ENCODE measurements around the gene OR11A1.
"Not testable (repeated sequence)": the region's sequence is repeated elsewhere in the genome, so short reads cannot be mapped to it uniquely, and the experiment has no call there.

OR11A1 gene

GRCh38 chr6:29461021-29461814 lies 4.3 kb upstream of the OR11A1 start:
- DNase-seq (ENCODE audit: insufficient read length, low spot score) (no peak), FAIRE-seq (no peak)
- TF ChIP-seq POLR2A (IDR thresholded peaks at IDR 0.05; ENCODE audit: low read depth, low read length): no peak

DNA sequence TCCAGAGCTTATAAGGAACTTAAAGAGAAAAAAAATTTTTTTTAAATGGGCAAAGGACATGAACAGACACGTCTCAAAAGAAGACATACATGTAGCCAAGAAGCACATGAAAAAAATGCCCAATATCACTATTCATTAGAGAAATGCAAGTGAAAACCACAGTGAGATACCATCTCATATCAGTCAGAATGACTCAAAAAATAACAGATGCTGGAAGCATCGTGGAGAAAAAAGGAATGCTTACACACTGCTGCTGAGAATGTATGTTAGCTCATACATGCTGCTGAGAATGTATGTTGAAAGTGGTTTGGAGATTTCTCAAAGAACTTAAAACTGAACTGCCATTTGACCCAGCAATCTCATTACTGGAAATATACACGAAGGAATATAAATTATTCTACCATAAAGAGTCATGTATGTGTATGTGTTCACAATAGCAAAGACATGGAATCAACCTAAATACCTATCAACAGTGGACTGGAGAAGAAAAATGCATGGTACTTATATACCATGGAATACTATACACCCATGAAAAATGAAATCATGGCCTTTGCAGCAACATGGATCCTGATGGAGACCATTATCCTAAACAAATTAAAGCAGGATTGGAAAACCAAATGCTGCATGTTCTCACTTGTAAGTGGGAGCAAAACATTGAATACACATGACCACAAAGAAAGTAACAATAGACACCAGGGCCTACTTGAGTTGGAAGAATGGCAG lies 5.2 kb downstream of the OR11A1 start:
- DNase-seq (ENCODE audit: insufficient read length, low spot score) (no peak), FAIRE-seq (no peak)
- TF ChIP-seq POLR2A (IDR thresholded peaks at IDR 0.05; ENCODE audit: low read depth, low read length): no peak

- no peak for FAIRE-seq
- no peak for TF ChIP-seq POLR2A (IDR thresholded peaks at IDR 0.05; ENCODE audit: low read depth, low read length)
- DNase-seq (ENCODE audit: insufficient read length, low spot score): peak; percentile 19
These were observed 9.2 kb downstream of the OR11A1 start for GRCh38 chr6:29447670-29448069.

- not testable (repeated sequence) for FAIRE-seq; DNase-seq (ENCODE audit: insufficient read length, low spot score)
These were observed 12.8 kb downstream of the OR11A1 start for GRCh38 chr6:29444031-29444430.

DNA sequence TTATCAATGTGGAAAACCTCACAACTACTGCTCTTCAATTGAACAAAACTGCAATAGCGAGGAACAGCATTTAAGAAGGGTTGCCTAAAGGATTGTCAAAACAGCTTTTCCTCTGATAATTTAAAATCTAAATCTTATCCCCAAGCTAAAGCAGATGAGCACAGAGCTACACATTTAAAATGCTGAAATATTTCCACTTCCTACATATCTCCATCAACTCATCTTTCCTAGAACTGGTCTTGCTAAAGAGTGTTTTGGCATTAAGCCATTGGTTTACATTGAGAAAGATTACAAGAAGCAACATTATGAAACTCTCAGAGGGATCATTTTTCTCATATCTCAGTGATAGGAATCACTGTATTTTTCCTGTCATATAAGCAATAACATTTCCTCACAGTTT lies 14.2 kb downstream of the OR11A1 start:
- TF ChIP-seq POLR2A (IDR thresholded peaks at IDR 0.05; ENCODE audit: low read depth, low read length): no peak
- FAIRE-seq (no peak), DNase-seq (ENCODE audit: insufficient read length, low spot score) (no peak)

GRCh38 chr6:29439006-29439405 lies 17.9 kb downstream of the OR11A1 start, which contains the start of gene OR10C1:
Gene OR10C1, plus strand, starts transcription at chr6:29439306. Its CDS starts 710 bp downstream, at chr6:29440016.
- no peak for TF ChIP-seq POLR2A (IDR thresholded peaks at IDR 0.05; ENCODE audit: low read depth, low read length)
- no peak for FAIRE-seq
- no peak for DNase-seq (ENCODE audit: insufficient read length, low spot score)

DNA sequence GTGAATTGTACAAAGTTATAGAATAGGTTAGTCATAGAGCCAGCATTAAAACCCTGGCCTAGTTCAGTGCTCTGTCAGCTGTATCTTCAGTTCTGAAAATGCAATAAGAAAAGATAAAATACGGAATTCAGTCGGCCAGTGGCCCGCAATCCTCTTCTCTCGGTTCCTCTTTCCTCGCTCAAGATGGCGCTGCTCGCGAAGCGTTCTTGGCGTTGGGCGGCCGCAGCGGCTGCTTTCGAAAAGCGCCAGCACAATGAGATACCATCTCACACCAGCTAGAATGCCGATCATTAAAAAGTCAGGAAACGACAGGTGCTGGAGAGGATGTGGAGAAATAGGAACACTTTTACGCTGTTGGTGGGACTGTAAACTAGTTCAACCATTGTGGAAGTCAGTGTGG lies 20.1 kb downstream of the OR11A1 start:
- FAIRE-seq; DNase-seq (ENCODE audit: insufficient read length, low spot score): not testable (repeated sequence)

GRCh38 chr6:29426654-29427053 lies 30.2 kb downstream of the OR11A1 start:
- FAIRE-seq (no peak), DNase-seq (ENCODE audit: insufficient read length, low spot score) (no peak)
- TF ChIP-seq POLR2A (IDR thresholded peaks at IDR 0.05; ENCODE audit: low read depth, low read length): no peak

DNA sequence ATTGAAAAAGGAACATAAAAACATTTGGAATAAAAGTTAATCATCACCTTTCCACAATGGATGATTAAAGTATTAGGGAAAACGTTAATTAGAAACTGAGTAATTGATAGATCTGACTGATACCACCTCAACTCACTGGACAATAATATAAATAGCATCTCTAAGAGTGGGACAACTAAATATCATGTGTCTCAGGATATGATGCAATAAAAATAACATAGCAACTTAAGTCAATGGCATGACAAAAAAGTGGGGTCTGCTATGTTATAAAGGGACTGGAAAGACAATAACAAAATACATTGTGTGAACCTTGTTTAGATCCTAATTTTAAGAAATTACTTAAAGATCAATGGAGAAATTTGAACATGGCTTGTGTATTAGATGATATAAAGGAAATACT lies 31.8 kb downstream of the OR11A1 start:
- no peak for TF ChIP-seq POLR2A (IDR thresholded peaks at IDR 0.05; ENCODE audit: low read depth, low read length)
- FAIRE-seq (no peak), DNase-seq (ENCODE audit: insufficient read length, low spot score) (no peak)

DNA sequence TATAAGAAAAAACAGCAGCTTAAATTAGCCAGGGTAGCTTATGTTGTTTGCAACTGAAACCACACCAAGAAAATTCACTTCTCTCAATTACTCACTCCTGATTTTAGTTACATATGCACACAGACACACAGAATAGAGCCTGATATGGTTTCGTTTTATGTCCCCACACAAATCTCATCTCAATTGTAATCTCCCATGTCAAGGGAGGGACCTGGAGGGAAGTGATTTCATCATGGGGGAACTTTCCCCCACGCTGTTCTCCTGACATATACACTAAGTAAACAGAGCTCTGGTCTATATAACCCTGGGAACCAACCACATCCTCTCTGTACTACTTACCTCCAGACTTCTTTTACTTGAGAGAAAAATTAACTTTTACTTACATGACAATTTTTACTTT lies 32.3 kb downstream of the OR11A1 start:
- TF ChIP-seq POLR2A (IDR thresholded peaks at IDR 0.05; ENCODE audit: low read depth, low read length): no peak
- DNase-seq (ENCODE audit: insufficient read length, low spot score) (no peak), FAIRE-seq (no peak)

GRCh38 chr6:29424168-29424567 lies 32.7 kb downstream of the OR11A1 start:
- DNase-seq (ENCODE audit: insufficient read length, low spot score) (no peak), FAIRE-seq (no peak)
- no peak for TF ChIP-seq POLR2A (IDR thresholded peaks at IDR 0.05; ENCODE audit: low read depth, low read length)

DNA sequence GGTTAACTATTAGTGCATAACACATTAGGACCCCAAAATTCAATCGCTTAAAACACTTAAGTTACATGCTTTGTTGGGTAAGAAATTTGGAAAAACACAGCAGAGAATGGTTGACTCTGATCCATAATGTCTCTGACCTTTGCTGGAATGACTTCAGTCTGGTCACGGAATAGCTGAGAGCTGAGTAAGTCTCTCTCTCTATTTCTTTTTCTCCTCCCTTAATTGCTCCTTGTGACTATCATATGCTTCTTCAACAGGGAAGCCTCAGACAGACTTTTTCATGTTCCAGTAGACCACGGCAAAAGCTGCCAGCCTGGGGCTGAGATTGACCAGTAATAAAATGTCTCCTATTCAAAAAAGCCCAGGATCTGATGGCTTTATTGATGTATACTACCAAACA lies 37.4 kb downstream of the OR11A1 start:
- no peak for TF ChIP-seq POLR2A (IDR thresholded peaks at IDR 0.05; ENCODE audit: low read depth, low read length)
- FAIRE-seq: no peak
- DNase-seq (ENCODE audit: insufficient read length, low spot score): no peak

DNA sequence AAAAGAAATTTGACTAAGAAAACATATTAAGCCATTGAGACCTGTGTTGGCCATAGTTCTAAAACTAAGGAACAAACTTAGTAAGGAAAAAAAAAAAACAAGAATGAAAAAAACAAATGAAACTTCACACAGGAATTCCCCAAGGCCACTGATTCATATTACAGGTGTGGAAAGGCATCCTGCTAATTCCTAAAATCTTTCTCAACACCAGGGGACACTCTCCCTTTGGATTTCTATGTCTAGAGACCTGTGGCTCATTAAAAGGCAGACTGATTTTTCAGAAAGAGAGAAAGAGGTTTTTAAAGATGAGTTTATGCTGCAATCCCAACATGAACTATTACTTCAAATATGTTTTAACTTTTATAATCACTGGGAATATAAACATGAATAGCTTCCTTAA lies 42.3 kb downstream of the OR11A1 start, which contains the start of gene OR12D1:
Gene OR12D1 (plus strand): TSS at position 341 of the 400 bp plus-strand sequence.
- no peak for TF ChIP-seq POLR2A (IDR thresholded peaks at IDR 0.05; ENCODE audit: low read depth, low read length)
- FAIRE-seq: no peak
- DNase-seq (ENCODE audit: insufficient read length, low spot score): no peak

- no peak for TF ChIP-seq POLR2A (IDR thresholded peaks at IDR 0.05; ENCODE audit: low read depth, low read length)
- FAIRE-seq: no peak
These were observed 53.1 kb downstream of the OR11A1 start for GRCh38 chr6:29403801-29404200.

DNA sequence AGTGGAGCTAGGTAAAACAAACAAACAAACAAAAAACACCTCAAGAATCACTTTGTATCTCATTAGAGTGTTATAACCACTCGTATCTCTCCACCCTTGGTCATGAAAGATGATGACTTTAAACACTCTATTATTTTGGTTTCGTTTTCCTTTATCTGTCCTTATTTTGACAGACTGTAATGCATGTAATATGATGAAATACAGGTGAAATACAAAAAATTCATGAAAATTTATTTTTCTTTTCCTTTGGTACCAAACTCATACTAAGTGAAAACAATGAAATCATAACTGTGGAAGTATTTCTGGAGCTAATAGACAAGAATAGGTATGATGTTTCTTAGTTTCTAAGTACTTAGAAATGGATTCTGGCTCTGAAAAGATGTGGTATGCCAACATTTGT lies 57.3 kb downstream of the OR11A1 start:
- DNase-seq (ENCODE audit: insufficient read length, low spot score): no peak
- FAIRE-seq: no peak
- no peak for TF ChIP-seq POLR2A (IDR thresholded peaks at IDR 0.05; ENCODE audit: low read depth, low read length)

More at GRCh38 chr6:29403801-29404200, 53.1 kb downstream of the OR11A1 start:
- DNase-seq (ENCODE audit: insufficient read length, low spot score): no peak

All from H54 (cell line).